ENCODE data around the gene ZNF618.

ZNF618 gene

GRCh38 chr9:114027863-114028465 is 151.9 kb downstream of the ZNF618 start:
- no peak for DNase-seq (ENCODE audit: low read depth)
- TF ChIP-seq, protein P1, sequence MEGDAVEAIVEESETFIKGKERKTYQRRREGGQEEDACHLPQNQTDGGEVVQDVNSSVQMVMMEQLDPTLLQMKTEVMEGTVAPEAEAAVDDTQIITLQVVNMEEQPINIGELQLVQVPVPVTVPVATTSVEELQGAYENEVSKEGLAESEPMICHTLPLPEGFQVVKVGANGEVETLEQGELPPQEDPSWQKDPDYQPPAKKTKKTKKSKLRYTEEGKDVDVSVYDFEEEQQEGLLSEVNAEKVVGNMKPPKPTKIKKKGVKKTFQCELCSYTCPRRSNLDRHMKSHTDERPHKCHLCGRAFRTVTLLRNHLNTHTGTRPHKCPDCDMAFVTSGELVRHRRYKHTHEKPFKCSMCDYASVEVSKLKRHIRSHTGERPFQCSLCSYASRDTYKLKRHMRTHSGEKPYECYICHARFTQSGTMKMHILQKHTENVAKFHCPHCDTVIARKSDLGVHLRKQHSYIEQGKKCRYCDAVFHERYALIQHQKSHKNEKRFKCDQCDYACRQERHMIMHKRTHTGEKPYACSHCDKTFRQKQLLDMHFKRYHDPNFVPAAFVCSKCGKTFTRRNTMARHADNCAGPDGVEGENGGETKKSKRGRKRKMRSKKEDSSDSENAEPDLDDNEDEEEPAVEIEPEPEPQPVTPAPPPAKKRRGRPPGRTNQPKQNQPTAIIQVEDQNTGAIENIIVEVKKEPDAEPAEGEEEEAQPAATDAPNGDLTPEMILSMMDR (IDR thresholded peaks at IDR 0.05; ENCODE audit: insufficient read depth, low read depth, low read length, missing control alignments) = no peak
- no peak overlapping the region for H3K4me3 ChIP-seq (ENCODE audit: low read length)

DNA sequence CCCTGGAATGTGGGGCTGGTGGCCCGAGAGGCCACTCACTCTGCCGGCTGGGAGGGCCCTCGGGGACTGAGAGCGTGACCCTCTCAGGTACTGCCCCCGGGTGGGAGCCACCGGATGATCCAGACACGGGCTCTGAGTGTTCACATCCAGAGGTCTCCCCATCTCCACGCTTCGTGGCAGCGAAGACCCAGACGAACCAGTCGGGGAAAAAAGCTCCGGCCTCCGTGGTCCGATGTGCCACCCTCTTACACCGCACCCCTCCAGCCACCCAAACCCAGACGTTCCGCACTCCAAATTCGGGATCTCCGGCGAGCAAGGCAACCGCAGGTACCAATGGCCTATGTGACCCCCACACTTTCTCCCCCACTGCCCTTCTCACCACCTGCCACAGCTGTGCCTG is 152.5 kb downstream of the ZNF618 start:
- H3K4me3 ChIP-seq (ENCODE audit: low read length) = no peak overlapping the region
- TF ChIP-seq, protein P1 (IDR thresholded peaks at IDR 0.05; ENCODE audit: insufficient read depth, low read depth, low read length, missing control alignments) = no peak
- no peak for DNase-seq (ENCODE audit: low read depth)

GRCh38 chr9:114029311-114030170 is 153.4 kb downstream of the ZNF618 start:
- no peak for DNase-seq (ENCODE audit: low read depth)

GRCh38 chr9:114030364-114030763 is 154.3 kb downstream of the ZNF618 start:
- H3K4me3 ChIP-seq (ENCODE audit: low read length) = no peak overlapping the region
- TF ChIP-seq, protein P1 (IDR thresholded peaks at IDR 0.05; ENCODE audit: insufficient read depth, low read depth, low read length, missing control alignments) = no peak
- no peak for DNase-seq (ENCODE audit: low read depth)

More at GRCh38 chr9:114029311-114030170, 153.4 kb downstream of the ZNF618 start:
- TF ChIP-seq, protein P1 (IDR thresholded peaks at IDR 0.05; ENCODE audit: insufficient read depth, low read depth, low read length, missing control alignments) = no peak
- no peak overlapping the region for H3K4me3 ChIP-seq (ENCODE audit: low read length)

DNA sequence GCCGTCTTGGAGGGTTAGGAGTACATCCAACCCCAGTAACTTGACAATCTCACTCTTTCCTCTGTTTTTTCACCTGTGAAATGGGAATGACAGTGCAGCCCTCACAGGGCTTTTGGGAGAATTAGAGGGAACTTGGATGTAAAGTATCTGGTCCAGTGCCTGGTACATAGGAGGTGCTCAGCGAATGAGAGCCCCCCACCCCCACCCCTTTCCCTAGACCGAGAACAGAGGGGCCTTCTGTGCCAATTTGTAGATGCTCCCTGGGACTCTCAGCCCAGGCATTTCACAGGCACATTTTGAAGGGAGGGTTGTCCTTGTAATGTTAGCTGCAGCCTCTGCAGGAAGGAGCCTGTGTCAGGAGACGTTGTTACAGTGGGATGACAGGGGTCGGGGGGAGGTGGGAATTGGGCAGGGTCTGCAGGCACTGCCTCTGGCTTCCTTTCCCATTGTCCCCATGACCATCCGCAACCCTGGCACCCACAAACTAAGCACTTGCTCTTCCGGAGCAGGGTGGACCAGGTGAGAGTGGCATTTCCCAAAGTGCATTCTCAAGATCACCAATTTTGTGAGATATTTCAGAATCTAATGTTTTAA is 155.0 kb downstream of the ZNF618 start:
- TF ChIP-seq, protein P1 (IDR thresholded peaks at IDR 0.05; ENCODE audit: insufficient read depth, low read depth, low read length, missing control alignments) = no peak
- DNase-seq (ENCODE audit: low read depth) = no peak
- no peak overlapping the region for H3K4me3 ChIP-seq (ENCODE audit: low read length)

- no peak overlapping the region for H3K4me3 ChIP-seq (ENCODE audit: low read length)
- no peak for DNase-seq (ENCODE audit: low read depth)
- TF ChIP-seq, protein P1 (IDR thresholded peaks at IDR 0.05; ENCODE audit: insufficient read depth, low read depth, low read length, missing control alignments) = no peak
These were observed 156.1 kb downstream of the ZNF618 start for GRCh38 chr9:114031948-114032840.

All from epithelial cell of esophagus (primary cell).